GM19395 (cell line): ENCODE data around the gene SCNN1A.

Experiments
- ATAC-seq: cut with Tn5 transposase; IDR thresholded peaks from one replicate; pipeline ENCODE4 v1.9.1; 2021; ENCODE audit warnings: mild to moderate bottlenecking, moderate library complexity; ENCODE audit not compliant: unreplicated experiment

Gene SCNN1A

DNA sequence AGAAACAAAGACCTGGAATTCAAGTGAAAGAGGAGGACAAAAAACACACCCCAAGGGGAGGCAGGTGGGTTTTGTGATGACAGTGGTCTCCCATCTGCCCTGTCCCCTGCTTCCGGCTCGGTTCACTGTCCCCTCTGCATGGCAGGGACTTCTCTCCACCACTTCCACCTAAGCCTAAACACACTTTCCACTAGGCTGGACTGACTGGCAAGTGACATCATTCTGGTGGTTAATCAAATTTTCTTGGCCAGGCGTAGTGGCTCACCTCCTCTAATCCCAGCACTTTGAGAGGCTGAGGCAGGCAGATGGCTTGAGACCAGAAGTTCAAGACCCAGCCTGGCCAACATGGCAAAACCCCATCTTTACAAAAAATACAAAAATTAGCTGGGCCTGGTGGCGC is 53.0 kb downstream of the SCNN1A start:
- ATAC-seq, result no peak

DNA sequence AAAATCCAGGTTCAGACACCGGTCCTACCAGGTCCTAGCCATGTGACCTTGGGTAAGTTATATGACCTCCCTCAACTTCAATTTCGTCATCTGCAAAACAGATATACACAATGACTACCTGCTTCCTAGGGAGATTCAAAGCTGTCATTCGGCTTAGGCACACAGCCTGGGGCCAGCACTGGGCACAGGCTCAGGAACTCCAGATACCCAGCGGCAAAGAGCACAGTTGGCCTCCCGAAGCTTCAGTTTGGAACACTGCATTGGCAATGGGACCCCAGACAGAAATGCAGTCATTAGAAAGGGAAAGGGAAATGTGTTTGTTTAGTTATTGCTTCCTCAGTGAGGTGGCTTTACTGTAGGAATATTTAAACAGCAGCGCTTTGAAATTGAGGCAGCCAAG is 53.5 kb downstream of the SCNN1A start:
- no peak for ATAC-seq

DNA sequence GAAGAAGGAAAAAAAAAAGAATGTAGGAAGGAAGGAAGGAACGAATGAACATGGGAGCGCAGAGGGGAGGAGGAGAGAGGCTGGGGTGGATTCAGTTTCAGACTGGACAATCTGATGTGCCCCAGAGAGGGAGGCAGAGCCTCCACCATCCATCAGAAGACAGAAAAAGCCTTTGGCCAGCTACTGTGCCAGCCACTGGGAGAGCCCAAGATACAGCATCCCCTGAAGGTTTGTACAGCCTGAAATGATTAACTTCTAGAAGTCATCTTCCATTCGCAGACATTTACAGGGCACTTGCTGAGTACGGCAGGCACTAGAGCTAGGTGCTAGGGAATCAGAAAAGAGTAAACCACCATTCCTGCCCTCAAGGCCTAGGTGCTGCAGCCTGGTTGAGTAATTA is 55.9 kb downstream of the SCNN1A start:
- no peak for ATAC-seq

DNA sequence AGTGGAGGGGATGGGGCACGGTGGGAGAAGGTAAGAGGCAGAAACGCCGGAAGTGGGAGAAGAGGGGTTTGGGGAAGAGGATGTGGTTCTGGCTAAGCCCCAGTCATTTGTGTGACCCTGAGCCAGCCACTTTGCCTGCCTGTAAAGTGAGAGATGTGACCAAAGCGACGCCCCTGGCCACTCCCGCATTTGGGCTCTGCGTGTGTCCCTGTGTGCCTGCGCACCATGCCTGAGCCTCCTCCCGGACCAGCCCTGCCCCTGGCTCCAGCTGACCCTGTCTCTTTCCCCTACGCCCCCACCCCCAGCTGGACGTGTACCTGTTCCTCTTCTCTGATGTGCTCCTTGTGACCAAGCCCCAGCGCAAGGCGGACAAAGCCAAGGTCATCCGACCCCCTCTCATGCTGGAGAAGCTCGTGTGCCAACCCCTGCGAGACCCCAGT is 56.9 kb downstream of the SCNN1A start:
- no peak for ATAC-seq

DNA sequence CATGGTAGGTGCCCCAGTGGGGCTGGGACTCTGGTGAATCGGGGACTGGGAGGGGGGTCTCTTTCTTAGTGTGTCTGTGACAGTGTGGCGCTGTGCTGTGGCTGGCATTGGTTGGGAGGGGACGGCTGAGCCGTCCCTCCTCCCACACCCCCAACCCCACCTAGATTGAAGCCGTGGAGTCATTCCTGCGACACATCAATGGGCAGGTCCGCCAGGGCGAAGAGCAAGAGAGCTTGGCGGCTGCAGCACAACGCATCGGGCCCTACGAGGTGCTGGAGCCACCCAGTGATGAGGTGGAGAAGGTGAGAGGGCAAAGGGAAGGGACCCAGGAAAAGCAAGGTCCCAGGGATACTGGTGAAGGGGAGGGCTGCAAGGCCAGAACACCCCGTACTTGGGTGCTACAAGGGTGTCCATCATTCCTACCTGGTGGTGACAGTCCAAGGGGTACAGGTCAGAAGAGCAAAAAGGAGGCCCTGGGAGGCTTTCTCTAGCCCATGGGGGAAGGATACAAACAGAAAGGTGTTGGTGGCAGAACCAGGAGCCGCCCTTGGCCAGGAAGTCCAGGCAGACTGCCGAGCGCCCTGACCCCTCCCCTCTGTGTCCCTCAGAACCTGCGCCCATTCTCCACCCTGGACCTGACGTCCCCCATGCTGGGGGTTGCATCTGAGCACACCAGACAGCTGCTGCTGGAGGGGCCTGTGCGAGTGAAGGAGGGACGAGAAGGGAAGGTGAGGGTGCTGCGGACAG is 57.5 kb downstream of the SCNN1A start:
- no peak for ATAC-seq

DNA sequence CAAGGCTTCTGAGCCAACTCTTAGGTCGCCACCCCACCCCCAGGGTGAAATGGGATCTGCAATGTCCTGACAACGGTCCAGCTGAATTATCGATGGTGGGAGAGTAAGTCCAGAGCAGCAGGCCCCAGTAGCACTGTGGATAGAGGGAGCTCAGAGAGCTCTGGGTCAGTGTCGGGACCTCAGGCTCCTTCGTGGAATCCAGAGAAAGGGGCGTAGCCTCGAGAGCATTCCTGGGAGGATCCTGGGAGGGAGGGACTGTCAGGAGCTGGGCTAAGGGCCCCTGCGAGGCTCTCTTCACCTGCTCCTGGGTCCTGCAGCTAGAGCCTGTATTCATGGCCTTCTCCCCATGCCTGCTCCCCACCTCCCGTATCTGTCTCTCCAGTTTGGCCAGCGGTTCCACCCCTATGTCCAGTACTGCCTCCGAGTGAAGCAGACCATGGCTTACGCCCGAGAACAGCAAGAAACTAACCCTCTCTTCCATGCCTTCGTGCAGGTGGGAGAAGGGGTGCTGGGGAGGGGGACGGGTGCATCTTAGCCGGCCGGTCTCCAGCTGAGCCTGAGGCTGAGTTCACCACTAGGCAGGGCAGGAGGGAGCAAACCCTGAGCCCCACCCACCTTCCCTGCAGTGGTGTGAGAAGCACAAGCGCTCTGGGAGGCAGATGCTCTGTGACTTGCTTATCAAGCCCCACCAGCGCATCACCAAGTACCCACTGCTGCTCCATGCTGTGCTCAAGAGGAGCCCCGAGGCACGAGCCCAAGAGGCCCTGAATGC is 58.3 kb downstream of the SCNN1A start:
- ATAC-seq, result no peak

DNA sequence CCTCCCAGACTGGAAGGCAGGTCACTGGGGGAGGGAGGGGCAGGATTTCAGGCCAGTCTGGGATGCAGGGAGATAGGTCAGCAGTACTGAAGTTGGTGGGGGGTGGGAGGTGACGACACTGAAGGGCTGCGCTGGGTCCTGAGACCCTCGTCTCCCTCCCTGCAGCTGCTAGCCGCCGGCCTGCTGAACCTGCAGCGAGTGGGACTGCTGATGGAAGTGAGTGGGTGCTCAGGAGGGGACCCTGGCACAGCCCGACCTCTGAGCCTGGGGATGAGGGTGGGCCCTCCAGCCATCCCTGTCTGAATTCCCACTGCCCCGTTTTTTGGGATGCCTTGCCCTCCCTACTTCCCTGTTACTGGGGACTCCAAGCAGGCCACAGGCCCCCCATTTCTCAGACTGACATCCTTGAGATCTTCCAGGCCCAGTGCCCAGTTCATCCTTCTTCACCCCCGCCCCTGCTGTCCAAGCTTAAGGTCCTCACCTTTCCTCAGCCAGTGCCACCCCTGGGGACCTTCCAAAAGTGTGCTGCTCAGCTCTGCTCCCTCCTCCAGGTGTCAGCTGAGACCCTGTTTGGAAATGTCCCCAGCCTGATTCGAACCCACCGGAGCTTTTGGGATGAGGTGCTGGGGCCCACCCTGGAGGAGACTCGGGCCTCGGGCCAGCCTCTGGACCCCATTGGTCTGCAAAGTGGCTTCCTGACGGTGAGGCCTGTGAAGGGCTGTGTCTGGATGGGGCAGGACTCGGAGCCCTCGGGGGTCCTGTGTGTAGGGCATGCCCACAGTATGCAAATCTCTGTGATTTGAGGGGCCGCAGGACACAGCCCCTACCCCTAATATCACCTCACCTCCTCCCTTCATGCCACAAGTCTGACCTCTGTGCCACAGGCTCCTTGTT is 59.4 kb downstream of the SCNN1A start:
- no peak for ATAC-seq

DNA sequence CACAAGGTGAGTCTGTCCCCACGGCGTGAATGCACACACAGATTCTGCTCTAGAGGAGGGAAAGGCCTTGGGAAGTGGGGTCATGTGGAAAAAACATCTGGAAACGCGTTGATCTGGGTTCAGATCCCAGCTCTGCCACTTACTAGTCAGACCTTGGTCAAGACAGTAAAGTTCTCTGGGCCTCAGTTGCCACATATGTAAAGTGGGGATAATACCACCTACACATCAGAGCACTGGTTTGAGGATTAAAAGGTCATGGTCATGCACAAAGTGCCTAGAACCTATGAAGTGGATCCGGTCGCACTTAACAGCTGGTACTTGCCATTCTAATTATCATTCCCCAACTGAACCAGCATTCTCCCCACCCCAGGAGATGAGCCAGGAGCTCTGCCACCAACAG is 60.2 kb downstream of the SCNN1A start:
- ATAC-seq, result no peak

DNA sequence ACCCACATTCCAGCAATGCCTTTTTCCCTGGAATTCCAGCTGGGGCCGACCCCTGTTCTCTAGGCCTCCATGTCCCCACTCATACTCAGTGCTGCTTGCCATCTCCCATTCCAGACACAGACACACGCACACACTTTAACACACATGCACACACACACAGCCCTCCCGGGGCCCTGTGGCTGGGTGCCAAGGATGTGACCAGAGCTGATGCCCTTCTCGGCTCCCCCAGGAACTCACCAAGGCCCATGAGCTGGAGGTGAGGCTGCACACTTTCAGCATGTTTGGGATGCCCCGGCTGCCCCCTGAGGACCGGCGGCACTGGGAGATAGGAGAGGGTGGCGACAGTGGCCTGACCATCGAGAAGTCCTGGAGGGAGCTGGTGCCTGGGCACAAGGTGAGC is 60.6 kb downstream of the SCNN1A start:
- ATAC-seq, result no peak

DNA sequence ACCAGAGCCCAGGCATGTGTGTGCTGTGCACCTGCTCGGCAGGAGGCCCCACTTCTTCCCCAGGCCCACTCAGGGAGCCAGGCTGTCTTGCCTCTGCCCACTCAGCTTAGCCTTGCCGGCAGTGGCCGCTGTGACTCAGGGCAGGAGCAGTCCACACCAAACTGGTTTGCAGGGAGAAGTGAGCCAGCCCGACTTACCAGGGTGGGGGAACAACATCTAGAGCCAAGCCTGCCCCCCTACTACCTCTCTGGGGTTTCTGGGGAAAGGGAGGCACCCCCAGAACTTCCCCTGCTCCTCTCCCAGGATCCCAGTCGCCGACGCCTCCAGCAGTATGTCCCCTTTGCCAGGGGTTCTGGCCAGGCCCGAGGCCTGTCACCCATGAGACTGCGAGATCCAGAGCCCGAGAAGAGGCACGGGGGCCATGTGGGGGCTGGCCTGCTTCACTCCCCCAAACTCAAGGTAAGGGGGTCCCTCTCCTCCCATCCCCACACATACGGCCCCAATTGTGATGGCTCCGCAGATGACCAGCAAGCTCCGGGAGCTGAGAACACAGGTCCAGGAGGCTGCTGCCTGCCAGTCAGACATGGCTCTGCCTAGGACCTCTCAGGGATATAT is 61.9 kb downstream of the SCNN1A start:
- no peak for ATAC-seq

DNA sequence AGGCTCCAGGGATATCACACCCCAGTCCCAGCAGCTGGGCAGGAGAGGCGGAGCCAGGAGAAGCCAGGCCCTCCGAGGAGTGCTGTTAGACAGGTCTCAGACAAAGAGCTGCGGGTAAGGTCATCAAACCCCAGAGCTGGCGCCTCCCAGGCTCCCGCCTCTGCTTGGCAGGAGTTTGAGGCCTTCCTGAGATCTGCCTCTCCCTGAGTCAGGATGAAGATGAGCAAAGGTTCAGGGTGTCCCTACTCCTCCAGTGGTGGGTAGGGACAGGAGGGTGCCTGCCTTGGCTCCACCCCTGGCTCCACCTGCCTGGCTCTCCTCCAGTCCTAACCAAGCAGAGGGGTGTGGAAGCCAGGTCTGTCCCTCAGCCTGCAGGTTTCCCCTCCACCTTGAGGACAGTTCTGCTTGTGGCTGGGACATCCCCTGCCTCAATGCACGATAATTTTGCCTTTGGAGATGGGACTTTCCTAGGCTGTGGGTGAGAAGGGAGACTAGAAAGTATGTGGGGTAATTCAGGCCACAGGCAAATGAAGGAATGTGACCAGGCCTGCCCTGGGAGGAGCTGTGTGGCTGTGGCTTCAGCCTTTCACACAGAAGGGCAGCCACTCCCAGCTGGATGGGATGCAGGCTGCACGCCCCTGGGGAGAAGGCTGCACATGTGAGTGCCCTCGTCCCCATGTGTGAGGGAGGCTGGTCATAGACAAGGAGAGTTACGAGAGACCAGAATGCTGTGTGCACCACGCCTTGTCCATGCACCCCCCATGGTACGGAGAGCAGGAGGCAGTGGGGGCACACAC is 62.6 kb downstream of the SCNN1A start:
- peak; percentile 72 for ATAC-seq

DNA sequence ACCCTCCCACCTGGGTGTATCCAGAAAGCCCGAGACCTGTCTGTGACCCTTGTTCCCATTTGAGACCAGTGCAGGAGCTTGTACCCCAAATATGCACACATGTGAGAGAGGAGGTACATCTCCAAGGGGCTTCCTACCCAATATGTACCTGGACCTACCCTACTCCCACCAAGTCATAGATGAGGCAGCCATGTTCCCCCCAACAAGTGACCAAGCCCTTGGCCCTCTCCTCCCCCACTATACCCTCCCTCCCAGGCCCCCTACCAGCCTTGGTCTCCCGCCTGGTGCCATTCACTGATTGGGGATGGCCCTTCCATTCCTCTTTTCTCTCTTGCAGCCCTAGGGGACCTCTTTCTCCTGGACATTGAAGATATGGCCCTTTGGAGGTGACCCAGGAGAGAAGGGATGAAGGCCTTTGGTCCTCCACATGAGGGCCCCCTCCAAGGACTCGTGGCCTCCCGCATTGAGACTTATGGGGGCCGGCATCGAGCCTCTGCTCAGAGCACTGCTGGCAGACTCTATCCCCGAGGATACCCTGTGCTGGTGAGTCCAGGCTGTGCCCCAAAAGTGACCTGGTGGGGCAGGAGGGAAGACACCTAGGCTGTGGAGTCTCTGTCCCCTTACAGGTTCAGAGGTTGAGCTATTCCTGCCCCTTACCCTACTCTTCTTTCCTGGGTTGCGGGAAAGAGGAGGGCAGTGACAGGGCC is 63.4 kb downstream of the SCNN1A start:
- ATAC-seq, result no peak

DNA sequence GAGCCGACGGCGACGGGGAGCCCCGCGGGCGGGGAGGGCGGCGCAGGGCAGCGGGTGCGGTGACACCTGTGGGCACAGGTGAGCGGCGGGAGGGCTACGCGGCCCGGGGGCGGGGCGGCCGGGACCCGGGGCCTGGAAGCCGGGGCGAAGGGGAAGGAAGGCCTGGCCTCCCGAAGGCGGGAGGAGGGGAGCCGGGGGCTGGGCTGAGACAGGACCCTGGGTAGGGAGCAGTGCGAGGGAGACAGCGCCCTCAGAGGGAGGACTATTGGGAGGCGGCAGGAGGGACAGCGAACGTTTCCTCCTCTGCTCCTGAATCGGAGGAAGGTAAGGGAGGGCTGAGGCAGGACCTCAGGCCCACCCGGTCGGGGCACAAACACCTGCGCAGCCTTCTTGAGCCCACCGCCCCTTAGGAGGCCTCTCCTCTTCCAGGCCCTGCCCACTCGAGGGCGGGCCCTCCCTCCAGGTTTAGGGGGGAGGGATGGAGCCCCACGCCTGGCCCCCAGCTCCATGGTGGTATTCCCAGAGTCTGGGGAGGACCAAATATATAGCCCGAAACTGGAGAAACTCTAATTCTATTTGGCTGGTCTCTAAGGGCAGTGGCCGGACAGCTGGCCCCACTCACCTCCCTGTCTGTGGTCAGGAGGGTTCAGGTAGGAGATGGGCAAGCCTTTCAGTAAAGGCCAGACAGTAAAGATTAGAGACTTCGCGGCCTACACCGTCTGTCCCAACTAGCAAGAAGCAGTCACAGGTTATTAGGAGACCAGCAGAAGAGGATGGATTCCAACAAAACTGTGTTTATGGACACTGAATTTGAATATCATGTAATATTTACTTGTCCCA is 64.4 kb downstream of the SCNN1A start:
- no peak for ATAC-seq

DNA sequence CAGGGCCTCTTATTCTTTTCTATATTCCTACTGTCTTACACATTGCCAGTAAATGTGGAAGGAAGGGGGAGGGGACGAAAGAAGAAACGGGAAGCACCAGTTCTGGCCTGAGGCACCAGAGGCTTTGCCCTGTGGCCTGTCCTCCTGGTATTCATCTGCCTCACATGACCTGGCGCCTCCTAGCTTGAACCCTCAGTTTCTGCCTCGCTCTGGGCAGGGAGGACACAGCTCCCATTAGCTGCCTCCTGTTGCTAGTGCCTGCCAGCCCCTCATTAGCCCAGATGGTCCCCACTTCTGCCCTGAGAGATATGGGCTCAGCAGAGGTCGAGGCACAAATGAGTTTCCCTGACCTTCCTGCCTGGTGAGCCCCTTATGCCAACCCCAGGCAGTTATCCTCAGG is 67.8 kb downstream of the SCNN1A start:
- ATAC-seq, result no peak

DNA sequence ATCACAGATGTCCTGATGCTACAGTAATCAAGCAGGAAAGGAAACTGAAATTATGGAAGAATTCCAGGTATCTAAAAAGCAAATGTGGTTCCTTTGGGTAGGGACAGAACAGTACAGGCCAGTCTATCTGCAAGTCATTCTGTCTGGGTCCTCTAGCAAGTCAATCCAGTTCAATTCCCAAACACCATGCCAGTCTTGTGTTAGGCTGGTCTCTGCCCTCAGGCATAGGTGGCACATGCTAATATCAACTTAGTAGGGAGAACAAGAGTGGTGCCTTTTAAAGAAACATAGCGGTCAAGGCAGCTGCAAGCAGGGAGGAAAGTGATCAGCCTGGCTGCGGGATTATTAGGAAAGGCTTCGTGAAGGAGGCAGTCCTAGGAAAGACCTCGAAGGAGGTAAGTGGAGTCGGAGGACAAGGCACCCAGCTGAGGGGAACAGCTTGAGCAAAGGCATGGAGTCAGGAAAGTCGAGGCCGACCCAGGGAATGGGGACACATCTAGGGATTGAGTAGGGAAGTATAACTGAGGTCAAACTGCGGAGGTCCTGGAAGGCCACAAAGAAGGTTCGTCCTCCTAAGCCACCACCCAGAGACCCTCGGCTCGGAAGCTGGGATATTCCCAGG is 68.7 kb downstream of the SCNN1A start:
- ATAC-seq, result no peak

DNA sequence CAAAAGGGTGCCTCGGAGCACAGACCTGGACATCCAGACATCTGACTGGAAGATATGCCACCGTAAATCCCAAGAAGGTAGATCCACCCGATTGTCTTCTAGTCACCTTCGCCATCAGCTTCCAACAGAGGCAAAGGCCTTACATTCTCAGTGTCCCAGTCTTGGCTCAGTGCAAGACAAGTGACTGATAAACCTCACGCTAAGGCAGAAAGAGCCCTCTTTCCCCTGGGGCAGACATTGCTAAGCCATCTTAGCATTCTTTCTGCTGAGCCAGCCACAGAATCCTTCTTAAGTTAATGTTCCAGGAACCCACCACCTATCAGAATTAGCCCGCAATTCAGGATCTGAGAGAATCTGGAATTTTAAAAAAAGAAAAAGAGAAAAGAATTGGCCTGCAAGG is 69.2 kb downstream of the SCNN1A start:
- no peak for ATAC-seq

DNA sequence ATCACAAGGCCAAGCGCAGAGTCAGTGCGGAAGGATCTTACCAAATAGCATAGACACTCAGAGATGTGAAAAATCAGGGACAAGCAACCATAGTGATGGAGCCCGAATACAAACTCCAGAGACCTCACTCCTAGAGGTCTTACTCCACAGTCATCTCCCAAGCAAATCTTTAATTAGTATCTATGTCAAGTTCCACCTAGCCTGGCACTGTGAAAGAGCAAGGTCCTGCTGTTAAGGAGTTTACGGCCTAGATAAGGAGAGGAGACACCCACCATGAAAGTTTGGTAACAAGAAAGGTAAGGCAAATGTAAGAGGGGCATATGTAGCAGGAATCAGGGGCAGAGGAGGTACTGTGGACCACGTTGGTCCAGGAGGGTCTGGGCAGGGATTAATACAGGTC is 72.3 kb downstream of the SCNN1A start:
- ATAC-seq, result no peak

DNA sequence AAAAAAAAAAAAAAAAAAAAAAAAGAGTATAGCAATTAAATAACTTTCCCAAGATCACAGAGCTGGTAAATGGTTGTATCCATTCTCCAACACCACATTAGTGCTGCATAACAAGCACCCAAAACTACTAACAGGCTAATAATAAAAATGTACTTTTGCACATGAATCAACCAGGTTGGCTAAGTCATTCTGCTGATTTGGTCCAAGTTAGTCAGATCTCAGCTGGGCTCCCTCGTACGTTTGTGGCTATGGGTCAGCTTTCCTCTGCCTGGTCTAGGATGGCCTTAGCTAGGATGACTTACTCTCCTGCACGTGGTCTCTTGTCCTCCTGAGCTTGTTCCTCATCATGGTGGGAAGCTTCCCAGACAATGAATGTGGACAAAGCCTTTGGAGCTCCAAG is 72.7 kb downstream of the SCNN1A start:
- ATAC-seq, result no peak
